SU-DHL-6 (cell line): ENCODE results near the gene NCAPD3.

ENCODE experiments used
- EZH2phosphoT487 ChIP-seq: fragments of 200-600 bp; sonication (generic), shearing (Covaris generic); conservative IDR thresholded peaks from 2 replicates; pipeline ENCODE4 v1.6.1; 2018; ENCODE audit warnings: mild to moderate bottlenecking, antibody characterized with exemption, low read length, moderate library complexity, mixed read lengths
- TF ChIP-seq, protein P1 (sequence below): fragments of 200-600 bp; sonication (generic); IDR thresholded peaks from one replicate; pipeline ENCODE4 v1.5.1; 2017; ENCODE audit warnings: antibody characterized with exemption, mild to moderate bottlenecking, low read length, moderate library complexity; ENCODE audit not compliant: insufficient read depth, poor library complexity, severe bottlenecking

DNA sequence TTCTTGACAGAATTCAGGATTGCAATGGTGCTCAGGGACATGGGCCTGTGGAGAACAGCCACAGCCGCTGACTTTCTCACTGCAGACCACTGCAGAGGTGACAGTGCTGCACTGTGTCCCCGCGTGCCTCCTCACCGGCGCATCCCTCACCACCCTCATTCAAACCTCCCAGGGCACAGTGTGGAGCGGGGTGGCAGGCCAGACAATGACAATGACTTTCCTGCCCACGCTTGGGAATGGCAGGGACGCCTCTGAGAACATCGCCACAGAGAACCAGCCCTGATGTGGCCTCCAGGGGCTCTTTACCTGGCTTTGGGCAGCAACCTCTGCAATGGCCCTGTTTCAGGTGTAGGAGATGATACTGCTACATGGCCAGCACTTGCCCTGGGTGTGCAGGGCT lies 65.7 kb downstream of the NCAPD3 start:
- TF ChIP-seq, protein P1, sequence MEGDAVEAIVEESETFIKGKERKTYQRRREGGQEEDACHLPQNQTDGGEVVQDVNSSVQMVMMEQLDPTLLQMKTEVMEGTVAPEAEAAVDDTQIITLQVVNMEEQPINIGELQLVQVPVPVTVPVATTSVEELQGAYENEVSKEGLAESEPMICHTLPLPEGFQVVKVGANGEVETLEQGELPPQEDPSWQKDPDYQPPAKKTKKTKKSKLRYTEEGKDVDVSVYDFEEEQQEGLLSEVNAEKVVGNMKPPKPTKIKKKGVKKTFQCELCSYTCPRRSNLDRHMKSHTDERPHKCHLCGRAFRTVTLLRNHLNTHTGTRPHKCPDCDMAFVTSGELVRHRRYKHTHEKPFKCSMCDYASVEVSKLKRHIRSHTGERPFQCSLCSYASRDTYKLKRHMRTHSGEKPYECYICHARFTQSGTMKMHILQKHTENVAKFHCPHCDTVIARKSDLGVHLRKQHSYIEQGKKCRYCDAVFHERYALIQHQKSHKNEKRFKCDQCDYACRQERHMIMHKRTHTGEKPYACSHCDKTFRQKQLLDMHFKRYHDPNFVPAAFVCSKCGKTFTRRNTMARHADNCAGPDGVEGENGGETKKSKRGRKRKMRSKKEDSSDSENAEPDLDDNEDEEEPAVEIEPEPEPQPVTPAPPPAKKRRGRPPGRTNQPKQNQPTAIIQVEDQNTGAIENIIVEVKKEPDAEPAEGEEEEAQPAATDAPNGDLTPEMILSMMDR = no peak
- TF ChIP-seq EZH2phosphoT487 = no peak
